ENCODE results near the gene HSF2BP. TPM values are rescaled to one million over a fixed set of nuclear protein-coding genes. Genes with fewer than 3 reads are reported as not detected.
A peak's percentile ranks its signal among the peaks of the same experiment; 100 is the strongest.
"Not testable (repeated sequence)": the region's sequence is repeated elsewhere in the genome, so short reads cannot be mapped to it uniquely, and the experiment has no call there.

HSF2BP gene
- 2.4 and 6.4 TPM in 2 replicates for total RNA-seq (2014; rRNA removed; shearing (Covaris generic); ENCODE audit: low replicate concordance)

GRCh38 chr21:43659136-43660000 is at the start of gene HSF2BP, which contains the start of gene RRP1B:
HSF2BP (minus strand) TSS chr21:43659488; CDS start chr21:43658096, 1,392 bp downstream.
RRP1B (plus strand) TSS chr21:43659560; CDS start chr21:43659665, 105 bp downstream.
- H3K4me3 ChIP-seq = peak within 1 kb of the TSS; percentile 93
- H3K27me3 ChIP-seq = no peaks in the 10 kb centered on the region
- DNase-seq = peak; percentile 90
- peaks cover 38% of the 10 kb centered on the region for H3K36me3 ChIP-seq
- no peaks in the 10 kb centered on the region for H3K9me3 ChIP-seq

GRCh38 chr21:43708745-43709381 is 49.6 kb upstream of the HSF2BP start:
- Histone ChIP-seq H3K27me3 (no peaks in the 10 kb centered on the region), H3K36me3 (no peaks in the 10 kb centered on the region), H3K4me3 (no peak overlapping the region), H3K9me3 (no peaks in the 10 kb centered on the region)
- no peak for DNase-seq

GRCh38 chr21:43707462-43707861 is 48.2 kb upstream of the HSF2BP start:
- no peak for DNase-seq
- H3K27me3 ChIP-seq = no peaks in the 10 kb centered on the region
- H3K9me3 ChIP-seq = no peaks in the 10 kb centered on the region
- H3K4me3 ChIP-seq = no peak overlapping the region
- no peaks in the 10 kb centered on the region for H3K36me3 ChIP-seq

- no peaks in the 10 kb centered on the region for H3K27me3 ChIP-seq
- no peaks in the 10 kb centered on the region for H3K9me3 ChIP-seq
- no peak for DNase-seq
Observed at GRCh38 chr21:43703035-43703880, 44.0 kb upstream of the HSF2BP start.

GRCh38 chr21:43702785-43703034 is 43.4 kb upstream of the HSF2BP start:
- no peaks in the 10 kb centered on the region; the same call in 1 of the 2 replicates for H3K36me3 ChIP-seq
- no peak overlapping the region for H3K4me3 ChIP-seq
- H3K27me3 ChIP-seq = no peaks in the 10 kb centered on the region
- no peaks in the 10 kb centered on the region for H3K9me3 ChIP-seq
- DNase-seq = no peak

More at GRCh38 chr21:43703035-43703880, 44.0 kb upstream of the HSF2BP start:
- no peaks in the 10 kb centered on the region; the same call in 1 of the 2 replicates for H3K36me3 ChIP-seq
- H3K4me3 ChIP-seq = no peak overlapping the region

- H3K9me3 ChIP-seq = no peaks in the 10 kb centered on the region
- H3K27me3 ChIP-seq = no peaks in the 10 kb centered on the region
- no peaks in the 10 kb centered on the region; the same call in 1 of the 2 replicates for H3K36me3 ChIP-seq
- DNase-seq = no peak
- H3K4me3 ChIP-seq = no peak overlapping the region
Observed at GRCh38 chr21:43701936-43702784, 42.9 kb upstream of the HSF2BP start.

GRCh38 chr21:43699933-43700599 is 40.8 kb upstream of the HSF2BP start:
- H3K9me3 ChIP-seq = no peaks in the 10 kb centered on the region
- DNase-seq = no peak
- H3K4me3 ChIP-seq = no peak overlapping the region
- H3K36me3 ChIP-seq = peaks cover 13% of the 10 kb centered on the region
- no peaks in the 10 kb centered on the region for H3K27me3 ChIP-seq

GRCh38 chr21:43699492-43699777 is 40.1 kb upstream of the HSF2BP start:
- DNase-seq, H3K4me3 ChIP-seq, H3K9me3 ChIP-seq, H3K27me3 ChIP-seq: not testable (repeated sequence)
- peaks cover 18% of the 10 kb centered on the region for H3K36me3 ChIP-seq

- H3K36me3 ChIP-seq = peaks cover 29% of the 10 kb centered on the region
Observed at GRCh38 chr21:43697758-43698643, 38.7 kb upstream of the HSF2BP start.

GRCh38 chr21:43696214-43696613 is 36.9 kb upstream of the HSF2BP start:
- Histone ChIP-seq H3K4me3 (no peak overlapping the region), H3K9me3 (no peaks in the 10 kb centered on the region), H3K27me3 (no peaks in the 10 kb centered on the region), H3K36me3 (peaks cover 43% of the 10 kb centered on the region)
- DNase-seq = no peak

More at GRCh38 chr21:43697758-43698643, 38.7 kb upstream of the HSF2BP start:
- no peak overlapping the region for H3K4me3 ChIP-seq
- no peaks in the 10 kb centered on the region for H3K27me3 ChIP-seq
- DNase-seq = no peak
- no peaks in the 10 kb centered on the region for H3K9me3 ChIP-seq

GRCh38 chr21:43694437-43695079 is 35.3 kb upstream of the HSF2BP start:
- Histone ChIP-seq H3K36me3 (peaks cover 59% of the 10 kb centered on the region), H3K27me3 (no peaks in the 10 kb centered on the region), H3K9me3 (no peaks in the 10 kb centered on the region), H3K4me3 (no peak overlapping the region)
- no peak for DNase-seq

- Histone ChIP-seq H3K27me3 (no peaks in the 10 kb centered on the region), H3K36me3 (peaks cover 65% of the 10 kb centered on the region), H3K4me3 (no peak overlapping the region), H3K9me3 (no peaks in the 10 kb centered on the region)
- DNase-seq = no peak
Observed at GRCh38 chr21:43693981-43694380, 34.7 kb upstream of the HSF2BP start.

- Histone ChIP-seq H3K4me3 (no peak overlapping the region), H3K9me3 (no peaks in the 10 kb centered on the region), H3K36me3 (peaks cover 75% of the 10 kb centered on the region), H3K27me3 (no peaks in the 10 kb centered on the region)
- no peak for DNase-seq
Observed at GRCh38 chr21:43692949-43693348, 33.7 kb upstream of the HSF2BP start.

GRCh38 chr21:43691801-43692200 is 32.5 kb upstream of the HSF2BP start:
- H3K36me3 ChIP-seq = peaks cover 85% of the 10 kb centered on the region
- no peaks in the 10 kb centered on the region for H3K27me3 ChIP-seq
- DNase-seq = no peak
- no peaks in the 10 kb centered on the region for H3K9me3 ChIP-seq
- no peak overlapping the region for H3K4me3 ChIP-seq
